Right renal pelvis (tissue), 4 donors: ENCODE data around the gene IL27RA. TPM values are rescaled to one million over a fixed set of nuclear protein-coding genes. Genes with fewer than 3 reads are reported as not detected.
"Not testable (repeated sequence)": the region's sequence is repeated elsewhere in the genome, so short reads cannot be mapped to it uniquely, and the experiment has no call there.

Experiments
- DNase-seq, 4 donors: peaks; one replicate each; pipeline ENCODE4 v3.0.0-alpha.2; 2013; ENCODE audit warnings: low read depth in 4 of 4, low spot score in 3 of 4, missing footprints in 1 of 4
- polyA plus RNA-seq, 4 donors: library from polyadenylated mRNA; unstranded; fragments of 120-200 nt; gene quantifications; one replicate each; pipeline ENCODE4 v1.2.1, GENCODE V29; 2013; ENCODE audit not compliant: insufficient read length in 4 of 4

The IL27RA gene
- polyA plus RNA-seq, 4 donors, result 6.5 to 8.2 (median 7.3) TPM

DNA sequence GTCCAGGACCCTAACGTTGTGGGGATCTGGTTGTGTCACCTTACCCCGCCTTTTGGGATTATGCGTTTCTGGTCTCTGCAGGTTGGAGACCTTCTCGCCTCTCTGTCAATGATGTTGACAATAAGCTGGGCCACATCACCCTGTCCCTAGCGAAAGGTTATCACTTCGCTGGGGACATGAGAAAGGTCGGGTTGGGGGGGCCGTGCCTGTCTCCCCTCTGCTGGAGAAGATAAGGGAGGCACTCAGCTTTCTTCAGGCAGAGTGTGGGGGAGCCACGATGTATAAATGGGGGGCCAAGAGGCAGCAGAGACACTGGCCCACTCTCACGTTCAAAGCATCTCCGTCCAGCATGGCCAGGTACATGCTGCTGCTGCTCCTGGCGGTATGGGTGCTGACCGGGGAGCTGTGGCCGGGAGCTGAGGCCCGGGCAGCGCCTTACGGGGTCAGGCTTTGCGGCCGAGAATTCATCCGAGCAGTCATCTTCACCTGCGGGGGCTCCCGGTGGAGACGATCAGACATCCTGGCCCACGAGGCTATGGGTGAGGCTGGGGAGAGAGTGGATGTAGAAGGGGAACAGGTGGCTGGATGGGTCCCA, 3.6 kb upstream of the IL27RA start, which contains the start of gene RLN3:
RLN3 (plus strand) TSS at position 293 of the 595 bp plus-strand sequence; CDS start at position 350, 57 bp downstream.
- DNase-seq, result no peak

GRCh38 chr19:14028901-14029300, 2.7 kb upstream of the IL27RA start:
- DNase-seq, result no peak

DNA sequence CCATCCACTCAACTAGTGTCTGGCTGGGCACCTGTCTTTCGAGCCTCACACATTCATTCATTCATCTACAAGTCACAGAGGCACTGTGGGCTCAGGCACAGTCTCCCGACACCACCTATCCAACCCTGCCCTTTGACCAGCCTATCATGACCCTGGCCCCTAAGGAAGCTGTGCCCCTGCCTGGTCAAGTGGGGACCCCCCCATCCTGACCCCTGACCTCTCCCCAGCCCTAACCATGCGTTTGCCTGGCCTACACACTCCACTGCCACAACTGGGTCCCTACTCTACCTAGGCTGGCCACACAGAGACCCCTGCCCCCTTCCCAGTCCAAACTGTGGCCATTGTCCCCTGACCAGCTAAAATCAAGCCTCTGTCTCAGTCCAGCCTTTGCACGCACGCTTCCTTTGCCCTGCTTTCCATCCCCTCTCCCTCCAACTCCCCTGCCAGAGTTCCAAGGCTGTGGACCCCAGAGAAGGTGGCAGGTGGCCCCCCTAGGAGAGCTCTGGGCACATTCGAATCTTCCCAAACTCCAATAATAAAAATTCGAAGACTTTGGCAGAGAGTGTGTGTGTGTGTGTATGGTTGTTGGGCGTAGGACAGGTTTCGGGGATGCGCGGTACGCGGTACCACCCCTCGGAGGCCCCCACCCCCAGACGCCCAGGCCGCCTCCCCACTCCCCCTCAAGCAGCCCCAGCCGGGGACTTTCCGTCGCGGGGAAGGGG, 404 bp upstream of the IL27RA start:
- DNase-seq, result no peak

- no peak for DNase-seq
These were observed 2.4 kb downstream of the IL27RA start for GRCh38 chr19:14033946-14034345.

DNA sequence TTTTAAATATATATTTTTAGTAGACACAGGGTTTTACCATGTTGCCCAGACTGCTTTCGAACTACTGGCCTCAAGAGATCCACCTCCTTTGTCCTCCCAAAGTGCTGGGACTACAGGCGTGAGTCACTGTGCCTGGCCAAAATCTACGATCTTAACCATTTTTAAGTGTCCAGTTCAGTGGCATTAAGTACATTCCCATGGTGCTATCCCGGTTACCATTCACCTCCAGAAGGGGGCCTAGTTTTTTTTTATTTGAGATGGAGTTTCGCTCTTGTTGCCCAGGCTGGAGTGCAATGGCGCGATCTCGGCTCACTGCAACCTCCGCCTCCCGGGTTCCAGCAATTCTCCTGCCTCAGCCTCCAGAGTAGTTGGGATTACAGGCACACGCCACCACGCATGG, 3.6 kb downstream of the IL27RA start:
- DNase-seq, result not testable (repeated sequence)

GRCh38 chr19:14035706-14036105, 4.1 kb downstream of the IL27RA start:
- DNase-seq, result no peak

DNA sequence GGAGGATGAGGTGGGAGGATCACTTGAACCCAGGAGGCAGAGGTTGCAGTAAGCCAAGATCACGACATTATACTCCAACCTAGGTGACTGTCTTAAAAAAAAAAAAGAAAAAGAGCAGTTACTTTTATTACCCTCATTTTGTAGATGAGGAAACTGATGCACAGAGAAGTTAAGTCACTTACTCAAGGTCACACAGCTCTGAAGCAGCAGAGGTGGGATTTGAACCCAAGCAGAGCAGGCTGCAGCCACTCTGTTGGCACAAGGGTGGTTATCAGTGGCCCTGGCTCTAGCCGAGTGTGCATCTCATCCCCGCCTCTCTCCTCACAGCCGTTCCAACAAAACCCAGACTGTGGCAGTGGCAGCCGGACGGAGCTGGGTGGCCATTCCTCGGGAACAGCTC, 7.6 kb downstream of the IL27RA start:
- DNase-seq, result no peak

GRCh38 chr19:14042659-14043608, 11.4 kb downstream of the IL27RA start:
- peak in 2 of 4 donors; percentile 50 to 63 for DNase-seq

GRCh38 chr19:14047866-14048265, 16.3 kb downstream of the IL27RA start:
- not testable (repeated sequence) for DNase-seq

DNA sequence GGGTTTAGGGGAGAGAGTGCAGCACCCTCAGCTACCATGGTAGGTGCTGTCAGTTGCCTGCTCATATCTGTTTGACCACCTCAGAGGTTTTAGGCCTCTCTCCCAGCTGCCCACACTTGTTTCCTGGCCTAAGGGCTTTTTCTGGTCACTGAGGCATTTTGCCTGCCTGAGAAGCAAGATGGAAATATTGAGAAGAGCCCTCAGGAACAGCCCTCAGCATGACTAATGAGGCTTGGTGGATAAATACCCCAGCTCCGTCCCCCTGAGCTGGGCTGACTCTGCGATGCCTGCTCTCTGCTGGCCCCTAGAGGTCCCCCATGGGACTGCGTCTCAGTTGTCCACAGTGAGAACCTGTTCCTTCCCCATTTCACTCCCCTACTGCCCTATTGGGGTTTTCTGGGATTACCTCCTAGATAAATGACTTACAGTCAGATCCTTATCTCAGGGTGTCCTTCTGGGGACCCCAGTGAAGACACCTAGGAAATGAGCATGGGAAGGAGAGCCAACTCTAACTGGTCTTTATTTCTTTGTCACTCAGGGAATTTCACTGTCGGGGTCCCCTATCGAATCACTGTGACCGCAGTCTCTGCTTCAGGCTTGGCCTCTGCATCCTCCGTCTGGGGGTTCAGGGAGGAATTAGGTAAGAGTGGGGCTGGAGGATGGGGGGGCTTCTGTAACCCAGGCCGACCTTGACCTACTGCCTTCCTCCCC, 17.0 kb downstream of the IL27RA start:
- no peak for DNase-seq

GRCh38 chr19:14050512-14050911, 18.9 kb downstream of the IL27RA start:
- no peak for DNase-seq

DNA sequence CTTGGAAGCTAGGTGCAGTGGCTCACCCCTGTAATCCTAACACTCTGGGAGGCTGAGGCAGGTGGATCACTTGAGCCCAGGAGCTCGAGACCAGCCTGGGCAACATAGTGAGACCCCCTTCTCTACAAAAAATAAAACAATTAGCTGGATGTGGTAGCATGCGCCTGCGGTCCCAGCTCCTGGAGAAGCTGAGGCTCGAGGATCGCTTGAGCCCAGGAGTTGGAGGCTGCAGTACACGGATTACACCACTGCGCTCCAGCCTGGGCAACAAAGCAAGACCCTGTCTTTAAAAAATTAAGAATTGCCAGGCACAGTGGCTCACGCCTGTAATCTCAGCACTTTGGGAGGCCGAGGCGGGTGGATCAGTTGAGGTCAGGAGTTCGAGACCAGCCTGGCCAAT, 19.4 kb downstream of the IL27RA start:
- DNase-seq, result not testable (repeated sequence)

GRCh38 chr19:14051980-14052379, 20.4 kb downstream of the IL27RA start:
- DNase-seq, result no peak

- no peak for DNase-seq
These were observed 20.9 kb downstream of the IL27RA start for GRCh38 chr19:14052470-14052869.

GRCh38 chr19:14053032-14053431, 21.5 kb downstream of the IL27RA start:
- no peak for DNase-seq

GRCh38 chr19:14053500-14053899, 21.9 kb downstream of the IL27RA start:
- no peak for DNase-seq

DNA sequence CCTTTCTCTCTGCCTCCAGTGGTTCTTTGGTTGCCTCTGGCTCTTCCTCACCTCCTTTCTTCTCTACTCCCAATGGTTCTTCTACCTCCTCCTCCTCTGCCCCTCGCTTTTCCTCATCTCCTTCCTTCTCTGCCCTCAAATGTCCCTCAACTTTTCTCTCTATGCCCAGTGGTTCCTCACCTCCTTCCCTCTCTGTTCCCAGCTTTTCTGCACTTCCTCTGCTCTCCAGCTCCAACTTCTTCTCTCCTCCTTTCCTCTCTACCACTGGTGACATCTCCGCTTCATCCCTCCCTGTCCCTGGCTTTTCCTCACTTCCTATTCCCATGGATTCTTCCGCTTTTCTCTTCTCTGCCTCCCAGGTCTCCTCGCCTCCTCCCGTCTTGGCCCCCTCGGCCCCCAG, 22.5 kb downstream of the IL27RA start:
- DNase-seq, result no peak

DNA sequence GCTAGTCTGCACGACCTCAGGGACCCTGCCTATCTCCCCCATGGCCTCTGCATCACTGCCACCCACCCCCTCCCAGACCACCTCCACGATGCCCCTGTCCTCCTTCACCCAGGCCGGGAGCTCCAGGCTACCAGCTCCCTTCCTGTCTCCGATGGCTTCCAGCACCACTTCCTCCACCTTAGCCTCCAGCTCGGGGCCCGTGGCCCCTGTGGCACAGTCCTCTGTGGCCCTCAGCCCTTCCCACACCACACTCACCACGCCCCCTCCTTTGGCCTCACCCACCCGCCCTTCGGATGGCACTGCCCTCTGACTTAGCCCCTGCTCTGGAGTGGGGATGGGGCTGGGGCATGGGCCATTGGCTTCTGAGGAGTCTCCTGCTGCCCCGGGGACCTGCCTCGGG, 23.2 kb downstream of the IL27RA start:
- no peak for DNase-seq

DNA sequence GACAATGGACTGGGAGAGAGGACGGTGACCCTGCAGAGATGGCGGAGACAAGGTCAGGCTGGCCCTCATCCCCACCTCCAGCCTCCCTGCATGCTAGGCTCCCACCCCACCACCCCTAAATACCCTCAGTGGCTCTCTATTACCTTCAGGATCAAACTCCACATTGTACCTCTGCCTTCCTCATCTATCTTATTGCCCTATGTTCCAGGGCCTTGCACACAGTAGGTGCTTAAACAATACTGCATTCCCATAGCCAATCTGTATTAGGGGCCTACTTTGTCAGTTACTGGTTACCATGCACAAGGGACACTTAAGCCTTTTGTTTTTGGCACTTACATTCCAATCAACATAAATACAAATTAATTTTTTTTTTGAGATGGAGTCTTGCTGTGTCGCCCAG, 23.8 kb downstream of the IL27RA start:
- DNase-seq, result no peak

DNA sequence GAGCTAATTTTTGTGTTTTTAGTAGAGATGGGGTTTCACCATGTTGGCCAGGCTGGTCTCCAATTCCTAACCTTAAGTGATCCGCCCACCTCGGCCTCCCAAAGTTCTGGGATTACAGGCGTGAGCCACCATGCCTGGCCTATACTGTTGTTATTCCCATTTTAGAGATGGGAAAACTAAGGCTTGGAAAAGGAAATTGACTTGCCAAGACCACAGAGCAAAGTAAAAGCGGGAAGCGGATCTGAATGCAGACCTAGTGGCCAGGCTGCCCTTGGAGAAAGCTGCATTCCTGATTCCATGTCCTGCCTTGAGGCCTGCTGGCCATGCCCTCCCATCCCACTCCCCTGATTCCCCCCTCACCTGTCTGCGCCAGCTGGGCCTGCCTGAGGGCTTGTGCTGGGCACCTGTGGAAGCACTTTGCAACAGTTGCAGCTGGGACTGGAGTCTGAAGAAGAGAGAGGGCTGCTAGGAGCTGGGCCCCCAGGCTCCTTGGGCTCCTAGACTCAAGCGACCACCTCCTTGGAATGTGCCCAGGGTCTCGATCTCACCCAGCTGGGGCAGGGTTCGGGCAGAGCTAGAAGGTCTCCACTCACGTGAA, 24.6 kb downstream of the IL27RA start:
- DNase-seq, result no peak
